HEK293 (cell line): ENCODE results near the gene MBD3L5.

Experiments
- CTCF ChIA-PET: fragments of 350-600 bp; formaldehyde crosslinking; extraction: SDS; loops from one replicate; lab custom pipeline; 2021; ENCODE audit warnings: antibody characterized with exemption; lab: Yijun Ruan, JAX
- POLR2A ChIA-PET: fragments of 300-600 bp; formaldehyde crosslinking; extraction: SDS; loops from one replicate; lab custom pipeline; 2020; ENCODE audit warnings: antibody characterized with exemption, inconsistent platforms; lab: Yijun Ruan, JAX
- H3K27ac ChIP-seq: fragments of 200-500 bp; sonication (Bioruptor generic); 2 replicates; pipeline ENCODE4 v1.5.1; 2014; ENCODE audit warnings: low read depth, low read length, control low read depth, inconsistent platforms; ENCODE audit errors: extremely low read depth
- H3K36me3 ChIP-seq, 2 experiments: fragments of 200-500 bp in 1 of 2; sonication (Bioruptor generic) in 1 of 2; 1 replicate in 1 of 2; 2 replicates in 1 of 2; pipeline ENCODE4 v1.5.1; 2014 to 2017; ENCODE audit warnings: inconsistent platforms in 2 of 2, low read length in 2 of 2; ENCODE audit not compliant: control insufficient read depth in 2 of 2, insufficient read depth in 1 of 2
- H3K4me1 ChIP-seq: fragments of 200-500 bp; sonication (Bioruptor generic); 2 replicates; pipeline ENCODE4 v1.5.1; 2014; ENCODE audit warnings: mild to moderate bottlenecking, low read length, inconsistent platforms; ENCODE audit not compliant: control insufficient read depth, insufficient read depth
- H3K4me3 ChIP-seq: 2 replicates; pipeline ENCODE4 v1.5.1; 2011; ENCODE audit warnings: low read depth, mild to moderate bottlenecking, control low read depth, low read length, moderate library complexity
- H3K9me3 ChIP-seq: fragments of 200-500 bp; sonication (Bioruptor generic); 2 replicates; pipeline ENCODE4 v1.5.1; 2014; ENCODE audit warnings: low read depth, low read length, inconsistent platforms; ENCODE audit not compliant: control insufficient read depth, insufficient read depth
- GFI1B ChIP-seq: fragments of 450-650 bp; formaldehyde crosslinking; IDR thresholded peaks from 2 replicates; pipeline ENCODE4 v1.5.1; 2016; ENCODE audit warnings: missing biosample characterization, missing genetic modification characterization
- GLI2 ChIP-seq: fragments of 450-650 bp; formaldehyde crosslinking; IDR thresholded peaks from 2 replicates; pipeline ENCODE4; 2017; ENCODE audit warnings: missing biosample characterization, missing genetic modification characterization, low read depth, borderline replicate concordance
- MZF1 ChIP-seq: fragments of 450-650 bp; formaldehyde crosslinking; IDR thresholded peaks from 2 replicates; pipeline ENCODE4 v1.5.1; 2017; ENCODE audit warnings: missing biosample characterization, missing genetic modification characterization, borderline replicate concordance
- RBAK ChIP-seq: fragments of 450-650 bp; formaldehyde crosslinking; IDR thresholded peaks from 2 replicates; pipeline ENCODE4 v1.5.1; 2016; ENCODE audit warnings: missing biosample characterization, missing genetic modification characterization
- SP2 ChIP-seq: fragments of 450-650 bp; formaldehyde crosslinking; IDR thresholded peaks from 2 replicates; pipeline ENCODE4 v1.5.1; 2016; ENCODE audit warnings: missing biosample characterization, missing genetic modification characterization
- SP3 ChIP-seq: fragments of 450-650 bp; formaldehyde crosslinking; IDR thresholded peaks from 2 replicates; pipeline ENCODE4 v1.5.1; 2016; ENCODE audit warnings: missing biosample characterization, missing genetic modification characterization
- SP7 ChIP-seq: fragments of 450-650 bp; formaldehyde crosslinking; IDR thresholded peaks from 2 replicates; pipeline ENCODE4 v1.5.1; 2016; ENCODE audit warnings: missing biosample characterization, missing genetic modification characterization
- ZBTB1 ChIP-seq: fragments of 450-650 bp; formaldehyde crosslinking; IDR thresholded peaks from 2 replicates; pipeline ENCODE4 v1.5.1; 2016; ENCODE audit warnings: missing biosample characterization, missing genetic modification characterization
- ZBTB20 ChIP-seq: fragments of 450-650 bp; formaldehyde crosslinking; IDR thresholded peaks from 2 replicates; pipeline ENCODE4 v1.5.1; 2016; ENCODE audit warnings: missing biosample characterization, missing genetic modification characterization
- ZNF133 ChIP-seq: fragments of 450-650 bp; formaldehyde crosslinking; IDR thresholded peaks from 2 replicates; pipeline ENCODE4 v1.5.1; 2016; ENCODE audit warnings: missing biosample characterization, missing genetic modification characterization
- ZNF184 ChIP-seq: fragments of 450-650 bp; IDR thresholded peaks from 2 replicates; pipeline ENCODE4 v1.5.1; 2018; ENCODE audit warnings: missing biosample characterization, mild to moderate bottlenecking, missing genetic modification characterization
- ZNF23 ChIP-seq: fragments of 450-650 bp; formaldehyde crosslinking; IDR thresholded peaks from 2 replicates; pipeline ENCODE4 v1.5.1; 2016; ENCODE audit warnings: missing biosample characterization, missing genetic modification characterization, borderline replicate concordance
- ZNF239 ChIP-seq: fragments of 450-650 bp; formaldehyde crosslinking; IDR thresholded peaks from 2 replicates; pipeline ENCODE4 v1.5.1; 2016; ENCODE audit warnings: missing biosample characterization, missing genetic modification characterization
- ZNF24 ChIP-seq: fragments of 450-650 bp; formaldehyde crosslinking; IDR thresholded peaks from 2 replicates; pipeline ENCODE4 v1.5.1; 2016; ENCODE audit warnings: missing biosample characterization, missing genetic modification characterization
- ZNF26 ChIP-seq: fragments of 450-650 bp; formaldehyde crosslinking; IDR thresholded peaks from 2 replicates; pipeline ENCODE4 v1.5.1; 2016; ENCODE audit warnings: missing biosample characterization, missing genetic modification characterization
- ZNF391 ChIP-seq: fragments of 450-650 bp; formaldehyde crosslinking; IDR thresholded peaks from 2 replicates; pipeline ENCODE4 v1.5.1; 2016; ENCODE audit warnings: low read depth, missing biosample characterization, missing genetic modification characterization, borderline replicate concordance
- ZNF404 ChIP-seq: fragments of 450-650 bp; formaldehyde crosslinking; IDR thresholded peaks from 2 replicates; pipeline ENCODE4 v1.5.1; 2017; ENCODE audit warnings: missing biosample characterization, missing genetic modification characterization
- ZNF416 ChIP-seq: fragments of 450-650 bp; formaldehyde crosslinking; IDR thresholded peaks from 2 replicates; pipeline ENCODE4 v1.5.1; 2016; ENCODE audit warnings: missing biosample characterization, missing genetic modification characterization
- ZNF473 ChIP-seq: fragments of 450-650 bp; formaldehyde crosslinking; IDR thresholded peaks from 2 replicates; pipeline ENCODE4 v1.5.1; 2017; ENCODE audit warnings: missing biosample characterization, missing genetic modification characterization
- ZNF514 ChIP-seq: fragments of 450-650 bp; formaldehyde crosslinking; IDR thresholded peaks from 2 replicates; pipeline ENCODE4 v1.5.1; 2016; ENCODE audit warnings: missing biosample characterization, missing genetic modification characterization
- ZNF555 ChIP-seq: fragments of 450-650 bp; formaldehyde crosslinking; conservative IDR thresholded peaks from 2 replicates; pipeline ENCODE4 v1.5.1; 2017; ENCODE audit warnings: missing biosample characterization, mild to moderate bottlenecking, missing genetic modification characterization, inconsistent platforms
- ZNF626 ChIP-seq: fragments of 450-650 bp; sonication (Bioruptor Pico); formaldehyde crosslinking; IDR thresholded peaks from 2 replicates; pipeline ENCODE4 v1.5.1; 2018; ENCODE audit warnings: missing biosample characterization, missing genetic modification characterization, inconsistent platforms
- ZNF658 ChIP-seq: fragments of 450-650 bp; formaldehyde crosslinking; IDR thresholded peaks from 2 replicates; pipeline ENCODE4; 2016; ENCODE audit warnings: missing biosample characterization, missing genetic modification characterization
- ZNF670 ChIP-seq: fragments of 450-650 bp; formaldehyde crosslinking; IDR thresholded peaks from 2 replicates; pipeline ENCODE4 v1.5.1; 2016; ENCODE audit warnings: missing biosample characterization, missing genetic modification characterization, low read depth
- ZNF747 ChIP-seq: fragments of 450-650 bp; formaldehyde crosslinking; IDR thresholded peaks from 2 replicates; pipeline ENCODE4 v1.5.1; 2016; ENCODE audit warnings: missing biosample characterization, missing genetic modification characterization
- ZNF777 ChIP-seq: fragments of 450-650 bp; formaldehyde crosslinking; IDR thresholded peaks from 2 replicates; pipeline ENCODE4 v1.5.1; 2017; ENCODE audit warnings: missing biosample characterization, missing genetic modification characterization, borderline replicate concordance
- ZNF785 ChIP-seq: fragments of 450-650 bp; formaldehyde crosslinking; IDR thresholded peaks from 2 replicates; pipeline ENCODE4 v1.5.1; 2016; ENCODE audit warnings: missing biosample characterization, missing genetic modification characterization
- ZNF837 ChIP-seq: fragments of 450-650 bp; formaldehyde crosslinking; IDR thresholded peaks from 2 replicates; pipeline ENCODE4 v1.5.1; 2016; ENCODE audit warnings: missing biosample characterization, missing genetic modification characterization
- TF ChIP-seq, protein P1 (sequence below): fragments of 450-650 bp; formaldehyde crosslinking; IDR thresholded peaks from 2 replicates; pipeline ENCODE4 v1.5.1; 2016; ENCODE audit warnings: missing biosample characterization, missing genetic modification characterization
- TF ChIP-seq, protein P2 (sequence below): fragments of 450-650 bp; formaldehyde crosslinking; IDR thresholded peaks from 2 replicates; pipeline ENCODE4 v1.5.1; 2016; ENCODE audit warnings: missing biosample characterization, missing genetic modification characterization
- TF ChIP-seq, protein P3 (sequence below): fragments of 450-650 bp; IDR thresholded peaks from 2 replicates; pipeline ENCODE4 v1.5.1; 2018; ENCODE audit warnings: missing biosample characterization, missing genetic modification characterization

MBD3L5 gene

GRCh38 chr19:6987850-6988249, 42.5 kb upstream of the MBD3L5 start:
- Histone ChIP-seq H3K27ac (no peak overlapping the region), H3K36me3 (no peaks in the 10 kb centered on the region), H3K9me3 (no peaks in the 10 kb centered on the region), H3K4me1 (no peaks in the 10 kb centered on the region), H3K4me3 (no peak overlapping the region)
- CTCF ChIA-PET = interaction anchor here (0.6 to 0.9 kb wide), 2 partner anchors 12 to 287 kb away, joined by 3 to 6 read pairs; no protein-coding TSS in a partner anchor
- POLR2A ChIA-PET = no interaction called here
- no peak for TF ChIP-seq SP7 (tag by site-specific recombination)
- no peak for TF ChIP-seq ZNF404 (tag by site-specific recombination)
- TF ChIP-seq RBAK (tag by site-specific recombination) = no peak
- no peak for TF ChIP-seq MZF1 (tag by site-specific recombination)
- TF ChIP-seq ZNF626 = no peak
- TF ChIP-seq ZNF658 (tag by site-specific recombination) = no peak
- no peak for TF ChIP-seq ZNF514 (tag by site-specific recombination)
- TF ChIP-seq ZNF416 (tag by site-specific recombination) = no peak
- TF ChIP-seq ZNF747 = no peak
- TF ChIP-seq, protein P1, sequence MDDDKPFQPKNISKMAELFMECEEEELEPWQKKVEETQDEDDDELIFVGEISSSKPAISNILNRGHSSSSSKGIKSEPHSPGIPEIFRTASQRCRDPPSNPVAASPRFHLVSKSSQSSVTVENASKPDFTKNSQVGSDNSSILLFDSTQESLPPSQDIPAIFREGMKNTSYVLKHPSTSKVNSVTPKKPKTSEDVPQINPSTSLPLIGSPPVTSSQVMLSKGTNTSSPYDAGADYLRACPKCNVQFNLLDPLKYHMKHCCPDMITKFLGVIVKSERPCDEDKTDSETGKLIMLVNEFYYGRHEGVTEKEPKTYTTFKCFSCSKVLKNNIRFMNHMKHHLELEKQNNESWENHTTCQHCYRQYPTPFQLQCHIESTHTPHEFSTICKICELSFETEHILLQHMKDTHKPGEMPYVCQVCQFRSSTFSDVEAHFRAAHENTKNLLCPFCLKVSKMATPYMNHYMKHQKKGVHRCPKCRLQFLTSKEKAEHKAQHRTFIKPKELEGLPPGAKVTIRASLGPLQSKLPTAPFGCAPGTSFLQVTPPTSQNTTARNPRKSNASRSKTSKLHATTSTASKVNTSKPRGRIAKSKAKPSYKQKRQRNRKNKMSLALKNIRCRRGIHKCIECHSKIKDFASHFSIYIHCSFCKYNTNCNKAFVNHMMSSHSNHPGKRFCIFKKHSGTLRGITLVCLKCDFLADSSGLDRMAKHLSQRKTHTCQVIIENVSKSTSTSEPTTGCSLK (tag by site-specific recombination) = no peak
- no peak for TF ChIP-seq ZNF133
- no peak for TF ChIP-seq GLI2 (tag by site-specific recombination)
- TF ChIP-seq ZNF837 = no peak
- TF ChIP-seq, protein P2, sequence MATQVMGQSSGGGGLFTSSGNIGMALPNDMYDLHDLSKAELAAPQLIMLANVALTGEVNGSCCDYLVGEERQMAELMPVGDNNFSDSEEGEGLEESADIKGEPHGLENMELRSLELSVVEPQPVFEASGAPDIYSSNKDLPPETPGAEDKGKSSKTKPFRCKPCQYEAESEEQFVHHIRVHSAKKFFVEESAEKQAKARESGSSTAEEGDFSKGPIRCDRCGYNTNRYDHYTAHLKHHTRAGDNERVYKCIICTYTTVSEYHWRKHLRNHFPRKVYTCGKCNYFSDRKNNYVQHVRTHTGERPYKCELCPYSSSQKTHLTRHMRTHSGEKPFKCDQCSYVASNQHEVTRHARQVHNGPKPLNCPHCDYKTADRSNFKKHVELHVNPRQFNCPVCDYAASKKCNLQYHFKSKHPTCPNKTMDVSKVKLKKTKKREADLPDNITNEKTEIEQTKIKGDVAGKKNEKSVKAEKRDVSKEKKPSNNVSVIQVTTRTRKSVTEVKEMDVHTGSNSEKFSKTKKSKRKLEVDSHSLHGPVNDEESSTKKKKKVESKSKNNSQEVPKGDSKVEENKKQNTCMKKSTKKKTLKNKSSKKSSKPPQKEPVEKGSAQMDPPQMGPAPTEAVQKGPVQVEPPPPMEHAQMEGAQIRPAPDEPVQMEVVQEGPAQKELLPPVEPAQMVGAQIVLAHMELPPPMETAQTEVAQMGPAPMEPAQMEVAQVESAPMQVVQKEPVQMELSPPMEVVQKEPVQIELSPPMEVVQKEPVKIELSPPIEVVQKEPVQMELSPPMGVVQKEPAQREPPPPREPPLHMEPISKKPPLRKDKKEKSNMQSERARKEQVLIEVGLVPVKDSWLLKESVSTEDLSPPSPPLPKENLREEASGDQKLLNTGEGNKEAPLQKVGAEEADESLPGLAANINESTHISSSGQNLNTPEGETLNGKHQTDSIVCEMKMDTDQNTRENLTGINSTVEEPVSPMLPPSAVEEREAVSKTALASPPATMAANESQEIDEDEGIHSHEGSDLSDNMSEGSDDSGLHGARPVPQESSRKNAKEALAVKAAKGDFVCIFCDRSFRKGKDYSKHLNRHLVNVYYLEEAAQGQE = no peak
- no peak for TF ChIP-seq ZBTB1
- TF ChIP-seq ZNF239 (tag by site-specific recombination) = no peak
- TF ChIP-seq ZNF670 (tag by site-specific recombination) = no peak
- TF ChIP-seq ZNF555 (tag by site-specific recombination) = no peak
- TF ChIP-seq SP3 = no peak
- no peak for TF ChIP-seq ZNF473 (tag by site-specific recombination)

GRCh38 chr19:6988257-6988656, 42.1 kb upstream of the MBD3L5 start:
- H3K4me1 ChIP-seq = no peaks in the 10 kb centered on the region
- CTCF ChIA-PET = interaction anchor here (0.6 to 0.9 kb wide), 2 partner anchors 12 to 286 kb away, joined by 3 to 6 read pairs; no protein-coding TSS in a partner anchor
- H3K36me3 ChIP-seq = no peaks in the 10 kb centered on the region
- POLR2A ChIA-PET = no interaction called here
- H3K4me3 ChIP-seq = no peak overlapping the region
- no peak overlapping the region for H3K27ac ChIP-seq
- no peaks in the 10 kb centered on the region for H3K9me3 ChIP-seq
- TF ChIP-seq ZNF391 (tag by site-specific recombination) = no peak
- TF ChIP-seq ZNF23 (tag by site-specific recombination) = no peak
- no peak for TF ChIP-seq ZNF785 (tag by site-specific recombination)
- TF ChIP-seq ZNF24 (tag by site-specific recombination) = no peak
- TF ChIP-seq, protein P3, sequence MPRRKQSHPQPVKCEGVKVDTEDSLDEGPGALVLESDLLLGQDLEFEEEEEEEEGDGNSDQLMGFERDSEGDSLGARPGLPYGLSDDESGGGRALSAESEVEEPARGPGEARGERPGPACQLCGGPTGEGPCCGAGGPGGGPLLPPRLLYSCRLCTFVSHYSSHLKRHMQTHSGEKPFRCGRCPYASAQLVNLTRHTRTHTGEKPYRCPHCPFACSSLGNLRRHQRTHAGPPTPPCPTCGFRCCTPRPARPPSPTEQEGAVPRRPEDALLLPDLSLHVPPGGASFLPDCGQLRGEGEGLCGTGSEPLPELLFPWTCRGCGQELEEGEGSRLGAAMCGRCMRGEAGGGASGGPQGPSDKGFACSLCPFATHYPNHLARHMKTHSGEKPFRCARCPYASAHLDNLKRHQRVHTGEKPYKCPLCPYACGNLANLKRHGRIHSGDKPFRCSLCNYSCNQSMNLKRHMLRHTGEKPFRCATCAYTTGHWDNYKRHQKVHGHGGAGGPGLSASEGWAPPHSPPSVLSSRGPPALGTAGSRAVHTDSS (tag by site-specific recombination) = no peak
- no peak for TF ChIP-seq ZNF777 (tag by site-specific recombination)
- TF ChIP-seq ZNF26 (tag by site-specific recombination) = no peak
- no peak for TF ChIP-seq GFI1B
- no peak for TF ChIP-seq ZBTB20 (tag by site-specific recombination)
- no peak for TF ChIP-seq ZNF184 (tag by site-specific recombination)
- TF ChIP-seq SP2 (tag by site-specific recombination) = no peak
- TF ChIP-seq ZNF404 (tag by site-specific recombination) = no peak
- no peak for TF ChIP-seq RBAK (tag by site-specific recombination)
